Calu3 (cell line): ENCODE data around the gene CDSN. TPM values are rescaled to one million over a fixed set of nuclear protein-coding genes. Genes with fewer than 3 reads are reported as not detected.

Experiments used
- Bru-seq: library from RNA; stranded (reverse); fragments of 400-500 nt; gene quantifications from one replicate; lab custom pipeline; 2021; lab: Mats Ljungman, UMichigan
- BruChase-seq, 2 experiments: library from RNA; stranded (reverse); fragments of 400-500 nt; gene quantifications; one replicate each; lab custom pipeline; 2021; lab: Mats Ljungman, UMichigan
- BruUV-seq: library from RNA; stranded (reverse); fragments of 400-500 nt; replicated peaks from 2 replicates; lab custom pipeline; 2021; lab: Mats Ljungman, UMichigan
- CTCF ChIA-PET: fragments of 300-600 bp; sonication (Branson Sonifier 250); formaldehyde crosslinking; loops from one replicate; lab custom pipeline; 2022; ENCODE audit warnings: antibody characterized with exemption; lab: Charles Lee
- DNase-seq: peaks from one replicate; pipeline ENCODE4 v3.0.0; 2022
- H3K27ac Mint-ChIP-seq: one replicate; pipeline ENCODE4 v1.8.0; 2022; ENCODE audit warnings: mixed read lengths; ENCODE audit not compliant: unreplicated experiment
- H3K27me3 Mint-ChIP-seq: one replicate; pipeline ENCODE4 v1.8.0; 2022; ENCODE audit warnings: mixed read lengths; ENCODE audit not compliant: unreplicated experiment
- H3K36me3 Mint-ChIP-seq: one replicate; pipeline ENCODE4 v1.8.0; 2022; ENCODE audit warnings: mild to moderate bottlenecking, moderate library complexity, mixed read lengths; ENCODE audit not compliant: insufficient read depth, unreplicated experiment
- H3K4me1 Mint-ChIP-seq: one replicate; pipeline ENCODE4 v1.8.0; 2022; ENCODE audit warnings: mild to moderate bottlenecking, low read depth, mixed read lengths; ENCODE audit not compliant: unreplicated experiment
- H3K4me3 Mint-ChIP-seq: one replicate; pipeline ENCODE4 v1.8.0; 2022; ENCODE audit warnings: mild to moderate bottlenecking, low read depth, moderate library complexity, mixed read lengths; ENCODE audit not compliant: unreplicated experiment
- H3K9me3 Mint-ChIP-seq: one replicate; pipeline ENCODE4 v1.8.0; 2022; ENCODE audit warnings: low read depth, mixed read lengths; ENCODE audit not compliant: unreplicated experiment
- CTCF ChIP-seq: fragments of 200-600 bp; IDR thresholded peaks from one replicate; pipeline ENCODE4 v1.8.0; 2022; ENCODE audit warnings: antibody characterized with exemption; ENCODE audit not compliant: unreplicated experiment
- intact Hi-C: fragments of 100-400 bp; cut with micrococcal nuclease; formaldehyde crosslinking; loops from one replicate; pipeline ENCODE4 v1.10.0; 2022; ENCODE audit not compliant: unreplicated experiment
- long read RNA-seq: library from polyadenylated mRNA; stranded (forward); transcript quantifications from one replicate; pipeline ENCODE4 v2.0.0, GENCODE V29; 2022
- total RNA-seq: library from RNA; stranded (reverse); gene quantifications from 2 replicates; pipeline ENCODE4 v1.2.3, GENCODE V29; 2022

The CDSN gene, protein sequence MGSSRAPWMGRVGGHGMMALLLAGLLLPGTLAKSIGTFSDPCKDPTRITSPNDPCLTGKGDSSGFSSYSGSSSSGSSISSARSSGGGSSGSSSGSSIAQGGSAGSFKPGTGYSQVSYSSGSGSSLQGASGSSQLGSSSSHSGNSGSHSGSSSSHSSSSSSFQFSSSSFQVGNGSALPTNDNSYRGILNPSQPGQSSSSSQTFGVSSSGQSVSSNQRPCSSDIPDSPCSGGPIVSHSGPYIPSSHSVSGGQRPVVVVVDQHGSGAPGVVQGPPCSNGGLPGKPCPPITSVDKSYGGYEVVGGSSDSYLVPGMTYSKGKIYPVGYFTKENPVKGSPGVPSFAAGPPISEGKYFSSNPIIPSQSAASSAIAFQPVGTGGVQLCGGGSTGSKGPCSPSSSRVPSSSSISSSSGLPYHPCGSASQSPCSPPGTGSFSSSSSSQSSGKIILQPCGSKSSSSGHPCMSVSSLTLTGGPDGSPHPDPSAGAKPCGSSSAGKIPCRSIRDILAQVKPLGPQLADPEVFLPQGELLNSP
- total RNA-seq (0.35 and 0.42 TPM in 2 replicates), Bru-seq, nascent RNA (percentile 14 among the genes with signal in this experiment), BruChase-seq, experiment 1, labeled RNA remaining after a 6-hour chase (percentile 21 among the genes with signal in this experiment), BruChase-seq, experiment 2, labeled RNA remaining after a 2-hour chase (percentile 20 among the genes with signal in this experiment)
- long read RNA-seq, partial matches to known transcripts, result 0 of 5 reads
- long read RNA-seq, other reads (novel, unspliced or antisense), result 5 of 5 reads

- peaks cover 26% of the 10 kb centered on the region for H3K36me3 Mint-ChIP-seq
- H3K4me1 Mint-ChIP-seq, result peaks cover 48% of the 10 kb centered on the region
- DNase-seq, result no peak
- intact Hi-C loops, result no loop called here
- H3K27me3 Mint-ChIP-seq, result no peaks in the 10 kb centered on the region
- no peaks in the 10 kb centered on the region for H3K9me3 Mint-ChIP-seq
- no peak within 1 kb of the TSS for H3K4me3 Mint-ChIP-seq
- CTCF ChIA-PET, result interaction anchor here (0.7 kb wide), 1 partner anchor 342 kb away, joined by 3 read pairs; no protein-coding TSS in a partner anchor
- BruUV-seq, result no TSS peak
- H3K27ac Mint-ChIP-seq, result peak within 1 kb of the TSS; percentile 15
- TF ChIP-seq CTCF, result no peak
Measured at GRCh38 chr6:31120151-31120915, at the start of gene CDSN. TSS of gene CDSN (minus strand) at chr6:31120446. CDS start at chr6:31120419, 27 bp downstream.

- Mint-ChIP-seq H3K9me3 (no peaks in the 10 kb centered on the region), H3K36me3 (peaks cover 78% of the 10 kb centered on the region), H3K4me1 (peaks cover 50% of the 10 kb centered on the region), H3K27ac (peak overlapping the region; percentile 94), H3K27me3 (no peaks in the 10 kb centered on the region), H3K4me3 (peak overlapping the region; percentile 29)
- no TSS peak for BruUV-seq
- DNase-seq, result no peak
- intact Hi-C loops, result no loop called here
- no peak for TF ChIP-seq CTCF
- CTCF ChIA-PET, result interaction anchor here (1.1 to 1.6 kb wide), 2 partner anchors 9 to 11 kb away, joined by 3 to 8 read pairs; partner anchors contain the start of gene TCF19
Measured at GRCh38 chr6:31169123-31169857, 49.0 kb upstream of the CDSN start.

DNA sequence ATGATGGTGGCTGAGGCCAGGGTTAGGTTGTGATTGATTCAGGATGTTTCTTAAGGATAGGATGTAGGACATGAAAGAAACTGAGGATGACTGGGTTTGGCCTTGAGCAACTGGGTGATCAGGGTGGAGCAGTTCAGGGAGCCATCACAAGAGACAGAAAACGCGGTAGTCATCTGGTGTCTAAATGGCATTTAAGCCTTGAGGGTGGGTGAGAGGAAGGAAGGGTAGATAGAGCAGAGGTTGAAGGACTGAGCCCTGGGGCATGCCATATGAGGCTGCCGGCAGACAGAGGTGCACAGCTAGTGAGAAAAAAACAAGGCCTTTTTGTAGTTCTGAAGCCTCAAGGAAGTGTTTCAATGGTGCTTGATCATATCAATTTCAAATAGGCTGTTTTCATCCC is 48.4 kb upstream of the CDSN start:
- no peaks in the 10 kb centered on the region for H3K27me3 Mint-ChIP-seq
- no peak overlapping the region for H3K4me3 Mint-ChIP-seq
- H3K36me3 Mint-ChIP-seq, result peaks cover 74% of the 10 kb centered on the region
- CTCF ChIA-PET, result interaction anchor here (0.7 to 1.1 kb wide), 2 partner anchors 10 to 53 kb away, joined by 3 to 5 read pairs; no protein-coding TSS in a partner anchor
- peak overlapping the region; percentile 12 for H3K27ac Mint-ChIP-seq
- no peak for DNase-seq
- BruUV-seq, result TSS peak; percentile 10
- H3K9me3 Mint-ChIP-seq, result no peaks in the 10 kb centered on the region
- H3K4me1 Mint-ChIP-seq, result peaks cover 54% of the 10 kb centered on the region
- intact Hi-C loops, result no loop called here
- TF ChIP-seq CTCF, result no peak
